GM12878 (cell line): ENCODE results near the gene NTM. TPM values are rescaled to one million over a fixed set of nuclear protein-coding genes. Genes with fewer than 3 reads are reported as not detected.

ENCODE experiments used
- ATAC-seq: fragments of 200-7000 bp; cut with Tn5 transposase; 3 replicates; pipeline ENCODE4 v1.9.1; 2020; ENCODE audit warnings: mild to moderate bottlenecking, moderate library complexity
- BruUV-seq: library from RNA; stranded (reverse); fragments of 400-500 nt; replicated peaks from 2 replicates; lab custom pipeline; 2021; lab: Mats Ljungman, UMichigan
- CTCF ChIA-PET: fragments of 300-600 bp; sonication (Branson Sonifier 250); formaldehyde crosslinking; extraction: SDS; loops from one replicate; lab custom pipeline; 2021; ENCODE audit warnings: inconsistent platforms; lab: Yijun Ruan, JAX
- POLR2A ChIA-PET: fragments of 350-600 bp; formaldehyde crosslinking; extraction: SDS; loops from one replicate; lab custom pipeline; 2021; ENCODE audit warnings: inconsistent platforms; lab: Charles Lee
- RAD21 ChIA-PET: fragments of 300-600 bp; sonication (Branson Sonifier 250); formaldehyde crosslinking; loops from one replicate; lab custom pipeline; 2023; ENCODE audit warnings: antibody characterized with exemption; ENCODE audit not compliant: unreplicated experiment; lab: Charles Lee
- SMC1A ChIA-PET: fragments of 300-600 bp; sonication (Branson Sonifier 250); formaldehyde crosslinking; loops from one replicate; lab custom pipeline; 2023; ENCODE audit not compliant: unreplicated experiment, uncharacterized antibody; lab: Charles Lee
- DNase-seq: peaks from one replicate; pipeline ENCODE4 v3.0.0-alpha.2; 2011; ENCODE audit warnings: low read depth, low spot score
- FAIRE-seq: peaks from 3 replicates; lab custom pipeline; 2011; peaks lifted over from hg19 to GRCh38; lab: Jason Lieb, UNC
- H2AFZ ChIP-seq: 2 replicates; pipeline ENCODE4 v1.6.0; 2011; ENCODE audit warnings: low read depth, low read length, control low read depth; ENCODE audit not compliant: control insufficient read depth
- H3K27ac ChIP-seq: 2 replicates; pipeline ENCODE4 v1.5.1; 2011; ENCODE audit warnings: control low read depth; ENCODE audit not compliant: control insufficient read depth, insufficient read depth
- H3K27me3 ChIP-seq, 2 experiments: replicated peaks in 1 of 2; 2 replicates each; pipeline versions ENCODE4 v1.6.0 to v1.6.1; 2011; ENCODE audit warnings: low read length in 1 of 2; ENCODE audit not compliant: control insufficient read depth in 2 of 2, insufficient read depth in 2 of 2
- H3K36me3 ChIP-seq, 2 experiments: 2 replicates each; pipeline ENCODE4 v1.5.1; 2011; ENCODE audit warnings: low read length in 1 of 2; ENCODE audit not compliant: control insufficient read depth in 2 of 2, insufficient read depth in 2 of 2
- H3K4me1 ChIP-seq: 2 replicates; pipeline ENCODE4 v1.6.1; 2011; ENCODE audit warnings: mild to moderate bottlenecking, low read length, moderate library complexity, mixed read lengths; ENCODE audit not compliant: control insufficient read depth, insufficient read depth
- H3K4me2 ChIP-seq: 2 replicates; pipeline ENCODE4 v1.6.0; 2011; ENCODE audit warnings: control low read depth; ENCODE audit not compliant: control insufficient read depth, insufficient read depth
- H3K4me3 ChIP-seq: fragments of 200-600 bp; sonication (generic); 2 replicates; pipeline ENCODE4 v1.5.1; 2016
- H3K79me2 ChIP-seq: 2 replicates; pipeline ENCODE4 v1.6.0; 2011; ENCODE audit warnings: low read length; ENCODE audit not compliant: control insufficient read depth, insufficient read depth
- H3K9ac ChIP-seq: 2 replicates; pipeline ENCODE4 v1.8.0; 2011; ENCODE audit warnings: low read length, control low read depth, mixed read lengths; ENCODE audit not compliant: control insufficient read depth, insufficient read depth
- H3K9me3 ChIP-seq: replicated peaks from 3 replicates; pipeline ENCODE4 v1.5.1; 2011; ENCODE audit warnings: mild to moderate bottlenecking, low read length; ENCODE audit not compliant: control insufficient read depth, insufficient read depth
- H4K20me1 ChIP-seq: 2 replicates; pipeline ENCODE4 v1.6.0; 2011; ENCODE audit not compliant: control insufficient read depth, insufficient read depth
- ETV6 ChIP-seq, 2 experiments: fragments of 450-650 bp in 1 of 2; IDR thresholded peaks in 1 of 2; conservative IDR thresholded peaks in 1 of 2; 2 replicates each; pipeline ENCODE4 v1.6.1; 2014; ENCODE audit warnings: antibody characterized with exemption in 1 of 2, borderline replicate concordance in 1 of 2, low read depth in 1 of 2, mild to moderate bottlenecking in 1 of 2, moderate library complexity in 1 of 2
- IKZF2 ChIP-seq, 2 experiments: fragments of 450-650 bp; IDR thresholded peaks; 2 replicates each; pipeline ENCODE4 v1.6.1; 2017; ENCODE audit warnings: mild to moderate bottlenecking in 2 of 2, moderate library complexity in 2 of 2
- NFIC ChIP-seq: IDR thresholded peaks from 2 replicates; pipeline ENCODE4 v1.6.1; 2012; ENCODE audit warnings: low read depth, mild to moderate bottlenecking, inconsistent platforms, low read length, moderate library complexity
- POLR2AphosphoS2 ChIP-seq: IDR thresholded peaks from 2 replicates; pipeline ENCODE4 v1.6.1; 2011; ENCODE audit warnings: low read depth, mild to moderate bottlenecking, low read length, improper control_type of control experiment, moderate library complexity
- RCOR1 ChIP-seq: conservative IDR thresholded peaks from 2 replicates; pipeline ENCODE4 v1.6.1; 2012; ENCODE audit warnings: low read depth, low read length, improper control_type of control experiment
- TCF12 ChIP-seq: IDR thresholded peaks from 2 replicates; pipeline ENCODE4 v1.6.1; 2011; ENCODE audit warnings: low read depth, mild to moderate bottlenecking, low read length
- WGBS: methylation state at CpG from one replicate; pipeline ENCODE4 v1.1.6; 2016; ENCODE audit warnings: low lambda C conversion rate; ENCODE audit not compliant: insufficient replicate concordance, insufficient coverage; ENCODE audit errors: missing lambda C conversion rate; 5-methylcytosine and 5-hydroxymethylcytosine counted together
- in situ Hi-C: fragments of 300-500 bp; cut with MboI; formaldehyde crosslinking; loops from 9 replicates; pipeline ENCODE4 v1.14.3; 2018; ENCODE audit warnings: mixed read lengths
- intact Hi-C: fragments of 100-400 bp; cut with micrococcal nuclease; formaldehyde crosslinking; loops from one replicate; pipeline ENCODE4 v1.14.2; 2022; ENCODE audit not compliant: unreplicated experiment
- polyA plus RNA-seq, 11 experiments: library from polyadenylated mRNA; depleted of rRNA in 4 of 11; unstranded in 6 of 11; stranded (reverse) in 5 of 11; fragments of >200 nt; fragmentation: Nextera tagmentation in 4 of 11; fragmentation: Illumina TruSeq in 1 of 11; extraction: Ambion mirVana in 4 of 11; extraction: Trizol in 1 of 11; gene quantifications; 1 replicate in 1 of 11; 2 replicates in 10 of 11; pipeline versions ENCODE4 v1.2.1 to v1.2.3, GENCODE V29; 2011 to 2016; ENCODE audit warnings: inconsistent platforms in 2 of 11, missing spikeins in 2 of 11, low read depth in 1 of 11
- total RNA-seq, 4 experiments: library from RNA; depleted of rRNA in 3 of 4; stranded (reverse); fragments of >200 nt in 3 of 4; fragmentation: Illumina TruSeq in 1 of 4; extraction: Trizol in 1 of 4; gene quantifications; 2 replicates each; pipeline versions ENCODE4 v1.2.1 to v1.2.3, GENCODE V29; 2013 to 2021
- TF ChIP-seq, protein P1 (sequence below), 3 experiments: IDR thresholded peaks in 2 of 3; conservative IDR thresholded peaks in 1 of 3; 2 replicates each; pipeline ENCODE4 v1.5.1; 2011; ENCODE audit warnings: low read depth in 3 of 3, low read length in 3 of 3, mild to moderate bottlenecking in 3 of 3, control low read depth in 2 of 3, moderate library complexity in 2 of 3, inconsistent platforms in 1 of 3, mixed read lengths in 1 of 3; ENCODE audit not compliant: control insufficient read depth in 2 of 3, insufficient read depth in 1 of 3; ENCODE audit errors: extremely low read depth in 1 of 3

Gene NTM
- total and polyA plus RNA-seq, 10 of the 15 experiments (the other 5 are each of a cell fraction or from before 2014, with no cell fraction given), result not detected

DNA sequence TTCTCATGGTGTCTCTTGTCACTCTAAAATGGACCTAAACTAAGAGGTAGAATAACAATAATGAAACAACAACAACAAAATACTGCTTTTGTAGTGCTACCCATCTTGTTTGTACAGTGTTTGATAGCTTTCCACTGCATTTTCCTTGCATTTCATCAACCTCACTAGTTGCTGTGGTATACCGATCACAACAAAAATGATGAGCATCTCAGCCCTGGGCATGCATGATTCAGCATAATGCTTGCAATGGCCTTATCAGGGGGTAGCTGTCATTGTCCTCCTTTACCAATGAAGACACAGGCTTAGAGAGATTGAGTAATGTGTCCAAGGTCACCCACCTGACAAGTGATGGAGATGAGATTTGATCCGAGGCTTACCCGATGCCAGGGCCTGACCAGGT is 682.5 kb downstream of the NTM start:
- H3K4me1 ChIP-seq, result no peaks in the 10 kb centered on the region
- H2AFZ ChIP-seq, result no peak overlapping the region
- peaks cover 3% of the 10 kb centered on the region in 2 experiments; a peak in 3 of 4 replicates for H3K27me3 ChIP-seq
- no peaks in the 10 kb centered on the region for H3K79me2 ChIP-seq
- no peaks in the 10 kb centered on the region for H4K20me1 ChIP-seq
- no peaks in the 10 kb centered on the region for H3K36me3 ChIP-seq
- in situ Hi-C loops (no loop called here), intact Hi-C loops (no loop called here)
- POLR2A ChIA-PET, result no interaction called here
- FAIRE-seq, result no peak
- no peak overlapping the region for H3K4me3 ChIP-seq
- no peak overlapping the region for H3K27ac ChIP-seq
- RAD21 ChIA-PET, result no interaction called here
- CTCF ChIA-PET, result interaction anchor here (0.9 kb wide), 1 partner anchor 185 kb away, joined by 4 read pairs; no protein-coding TSS in a partner anchor
- no peak for ATAC-seq
- H3K9me3 ChIP-seq, result no peaks in the 10 kb centered on the region
- SMC1A ChIA-PET, result no interaction called here
- no peak for DNase-seq
- 7% methylated on average over 3 of the region's 3 CpGs for WGBS
- H3K4me2 ChIP-seq, result no peak overlapping the region
- no TSS peak for BruUV-seq
- H3K9ac ChIP-seq, result no peak overlapping the region
- TF ChIP-seq TCF12 (no peak), RCOR1 (no peak), ETV6 (conservative IDR thresholded peaks at IDR 0.05 in 1 of 2, IDR thresholded peaks at IDR 0.05 in 1 of 2; ENCODE audit: borderline replicate concordance in 1 of 2, low read depth in 1 of 2) (no peak), POLR2AphosphoS2 (no peak), NFIC (no peak), IKZF2 (IDR thresholded peaks at IDR 0.05) (no peak)
- TF ChIP-seq, protein P1, sequence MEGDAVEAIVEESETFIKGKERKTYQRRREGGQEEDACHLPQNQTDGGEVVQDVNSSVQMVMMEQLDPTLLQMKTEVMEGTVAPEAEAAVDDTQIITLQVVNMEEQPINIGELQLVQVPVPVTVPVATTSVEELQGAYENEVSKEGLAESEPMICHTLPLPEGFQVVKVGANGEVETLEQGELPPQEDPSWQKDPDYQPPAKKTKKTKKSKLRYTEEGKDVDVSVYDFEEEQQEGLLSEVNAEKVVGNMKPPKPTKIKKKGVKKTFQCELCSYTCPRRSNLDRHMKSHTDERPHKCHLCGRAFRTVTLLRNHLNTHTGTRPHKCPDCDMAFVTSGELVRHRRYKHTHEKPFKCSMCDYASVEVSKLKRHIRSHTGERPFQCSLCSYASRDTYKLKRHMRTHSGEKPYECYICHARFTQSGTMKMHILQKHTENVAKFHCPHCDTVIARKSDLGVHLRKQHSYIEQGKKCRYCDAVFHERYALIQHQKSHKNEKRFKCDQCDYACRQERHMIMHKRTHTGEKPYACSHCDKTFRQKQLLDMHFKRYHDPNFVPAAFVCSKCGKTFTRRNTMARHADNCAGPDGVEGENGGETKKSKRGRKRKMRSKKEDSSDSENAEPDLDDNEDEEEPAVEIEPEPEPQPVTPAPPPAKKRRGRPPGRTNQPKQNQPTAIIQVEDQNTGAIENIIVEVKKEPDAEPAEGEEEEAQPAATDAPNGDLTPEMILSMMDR (IDR thresholded peaks at IDR 0.05 in 2 of 3, conservative IDR thresholded peaks at IDR 0.05 in 1 of 3; ENCODE audit: control insufficient read depth in 2 of 3, extremely low read depth in 1 of 3, insufficient read depth in 1 of 3, low read depth in 3 of 3, low read length in 3 of 3), result no peak
